Measurements from ENCODE around the gene TRMT11. TPM values are rescaled to one million over a fixed set of nuclear protein-coding genes. Genes with fewer than 3 reads are reported as not detected.

TRMT11 gene
- total RNA-seq, 2 experiments from 2014 or later: 21.6 to 22.5 TPM

DNA sequence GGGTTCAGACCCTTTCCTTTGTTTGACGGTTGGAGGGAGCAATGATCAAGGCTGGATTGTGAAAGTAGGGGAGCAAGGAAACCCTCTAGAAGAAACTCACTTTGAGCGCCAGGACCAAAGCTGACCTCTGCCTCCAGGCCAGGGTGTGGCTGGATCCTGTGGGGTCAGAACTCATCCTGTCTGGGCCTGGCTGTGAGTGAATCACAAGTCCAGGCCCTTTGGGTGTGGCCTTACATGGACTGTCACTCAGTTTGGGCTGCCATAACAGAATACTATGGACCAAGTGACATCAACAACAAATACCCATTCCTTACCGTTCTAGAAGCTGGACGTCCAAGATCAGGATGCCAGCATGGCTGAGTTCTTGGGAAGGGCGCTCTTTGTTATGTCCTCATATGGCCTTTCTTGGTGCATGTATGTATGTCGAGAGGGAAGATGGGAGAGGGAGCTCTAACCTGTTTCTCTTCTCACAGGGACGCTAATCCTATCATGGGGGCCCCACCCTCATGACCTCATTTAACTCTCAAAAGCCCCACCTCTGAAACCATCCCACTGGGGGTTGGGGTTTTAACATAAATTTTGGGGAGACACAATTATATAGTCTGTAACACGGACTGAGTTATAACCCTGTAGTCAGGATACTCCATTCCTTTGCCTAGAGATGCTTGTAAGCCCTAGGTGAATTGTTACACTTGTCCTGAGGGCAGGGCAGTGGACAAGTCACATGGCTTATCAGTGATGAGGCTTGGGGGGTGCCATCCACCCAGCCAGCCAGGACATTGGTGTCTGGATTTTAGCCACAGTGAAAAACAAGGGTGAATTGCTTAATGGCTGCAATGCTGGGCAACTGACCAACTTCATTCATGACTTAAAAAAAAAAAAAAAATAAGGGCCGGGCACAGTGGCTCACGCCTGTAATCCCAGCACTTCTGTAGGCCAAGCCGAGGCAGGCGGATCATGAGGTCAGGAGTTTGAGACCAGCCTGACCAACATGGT is 80.0 kb downstream of the TRMT11 start:
- no peak overlapping the region for H3K27ac ChIP-seq (ENCODE audit: low read depth in 1 of 2, low read length in 2 of 2)
- ATAC-seq (ENCODE audit: poor library complexity) (no peak), DNase-seq (no peak)
- ChIA-PET CTCF (no interaction called here), POLR2A (no interaction called here)
- no peak overlapping the region for H3K4me3 ChIP-seq (ENCODE audit: low read length)
- H3K36me3 Mint-ChIP-seq (ENCODE audit: low read depth): peaks cover 50% of the 10 kb centered on the region
- intact Hi-C loops (cut with DNase I, micrococcal nuclease): no loop called here
- H3K27ac Mint-ChIP-seq: no peak overlapping the region
- H3K9me3 Mint-ChIP-seq: peaks cover 2% of the 10 kb centered on the region
- H3K9me3 ChIP-seq (ENCODE audit: control insufficient read depth in 1 of 2, insufficient read depth in 1 of 2, low read length in 2 of 2): peaks cover 0 to 3% of the 10 kb centered on the region in 2 experiments
- no peaks in the 10 kb centered on the region for H3K4me1 ChIP-seq (ENCODE audit: insufficient read depth, low read length)
- H3K4me1 Mint-ChIP-seq (ENCODE audit: low read depth): no peaks in the 10 kb centered on the region
- H3K27me3 Mint-ChIP-seq: no peaks in the 10 kb centered on the region
- H3K4me3 Mint-ChIP-seq: no peak overlapping the region
- TF ChIP-seq, protein P1, sequence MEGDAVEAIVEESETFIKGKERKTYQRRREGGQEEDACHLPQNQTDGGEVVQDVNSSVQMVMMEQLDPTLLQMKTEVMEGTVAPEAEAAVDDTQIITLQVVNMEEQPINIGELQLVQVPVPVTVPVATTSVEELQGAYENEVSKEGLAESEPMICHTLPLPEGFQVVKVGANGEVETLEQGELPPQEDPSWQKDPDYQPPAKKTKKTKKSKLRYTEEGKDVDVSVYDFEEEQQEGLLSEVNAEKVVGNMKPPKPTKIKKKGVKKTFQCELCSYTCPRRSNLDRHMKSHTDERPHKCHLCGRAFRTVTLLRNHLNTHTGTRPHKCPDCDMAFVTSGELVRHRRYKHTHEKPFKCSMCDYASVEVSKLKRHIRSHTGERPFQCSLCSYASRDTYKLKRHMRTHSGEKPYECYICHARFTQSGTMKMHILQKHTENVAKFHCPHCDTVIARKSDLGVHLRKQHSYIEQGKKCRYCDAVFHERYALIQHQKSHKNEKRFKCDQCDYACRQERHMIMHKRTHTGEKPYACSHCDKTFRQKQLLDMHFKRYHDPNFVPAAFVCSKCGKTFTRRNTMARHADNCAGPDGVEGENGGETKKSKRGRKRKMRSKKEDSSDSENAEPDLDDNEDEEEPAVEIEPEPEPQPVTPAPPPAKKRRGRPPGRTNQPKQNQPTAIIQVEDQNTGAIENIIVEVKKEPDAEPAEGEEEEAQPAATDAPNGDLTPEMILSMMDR (IDR thresholded peaks at IDR 0.05): no peak
- no peaks in the 10 kb centered on the region for H3K36me3 ChIP-seq (ENCODE audit: insufficient read depth, low read length)
- H3K27me3 ChIP-seq (ENCODE audit: control insufficient read depth in 1 of 2, insufficient read depth in 2 of 2, low read length in 2 of 2): no peaks in the 10 kb centered on the region

DNA sequence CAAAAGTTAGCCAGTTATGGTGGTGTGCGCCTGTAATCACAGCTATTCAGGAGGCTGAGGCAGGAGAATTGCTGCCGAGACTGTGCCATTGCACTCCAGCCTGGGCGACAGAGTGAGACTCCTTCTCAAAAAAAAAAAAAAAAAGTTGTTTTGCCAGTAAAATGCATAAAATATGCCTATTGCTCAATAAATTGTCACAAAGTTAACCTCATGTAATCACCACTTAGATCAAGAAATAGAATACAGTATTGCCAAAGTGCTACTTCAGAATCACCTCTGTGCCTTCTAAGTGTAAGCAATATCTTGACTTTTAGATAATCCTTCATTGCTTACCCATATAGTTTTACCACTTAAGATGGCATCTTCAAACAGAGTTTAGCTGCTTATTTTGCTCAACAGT is 80.7 kb downstream of the TRMT11 start:
- Mint-ChIP-seq H3K27ac (no peak overlapping the region), H3K27me3 (no peaks in the 10 kb centered on the region), H3K9me3 (peaks cover 2% of the 10 kb centered on the region), H3K4me3 (no peak overlapping the region), H3K4me1 (ENCODE audit: low read depth) (no peaks in the 10 kb centered on the region), H3K36me3 (ENCODE audit: low read depth) (peaks cover 48% of the 10 kb centered on the region)
- Histone ChIP-seq H3K27ac (ENCODE audit: low read depth in 1 of 2, low read length in 2 of 2) (no peak overlapping the region), H3K9me3 (ENCODE audit: control insufficient read depth in 1 of 2, insufficient read depth in 1 of 2, low read length in 2 of 2) (peaks cover 0 to 3% of the 10 kb centered on the region in 2 experiments), H3K36me3 (ENCODE audit: insufficient read depth, low read length) (no peaks in the 10 kb centered on the region), H3K27me3 (ENCODE audit: control insufficient read depth in 1 of 2, insufficient read depth in 2 of 2, low read length in 2 of 2) (no peaks in the 10 kb centered on the region), H3K4me3 (ENCODE audit: low read length) (no peak overlapping the region), H3K4me1 (ENCODE audit: insufficient read depth, low read length) (no peaks in the 10 kb centered on the region)
- no peak for DNase-seq
- TF ChIP-seq, protein P1 (IDR thresholded peaks at IDR 0.05): no peak
- ATAC-seq (ENCODE audit: poor library complexity): no peak
- intact Hi-C loops (cut with DNase I, micrococcal nuclease): no loop called here
- ChIA-PET POLR2A (no interaction called here), CTCF (no interaction called here)

DNA sequence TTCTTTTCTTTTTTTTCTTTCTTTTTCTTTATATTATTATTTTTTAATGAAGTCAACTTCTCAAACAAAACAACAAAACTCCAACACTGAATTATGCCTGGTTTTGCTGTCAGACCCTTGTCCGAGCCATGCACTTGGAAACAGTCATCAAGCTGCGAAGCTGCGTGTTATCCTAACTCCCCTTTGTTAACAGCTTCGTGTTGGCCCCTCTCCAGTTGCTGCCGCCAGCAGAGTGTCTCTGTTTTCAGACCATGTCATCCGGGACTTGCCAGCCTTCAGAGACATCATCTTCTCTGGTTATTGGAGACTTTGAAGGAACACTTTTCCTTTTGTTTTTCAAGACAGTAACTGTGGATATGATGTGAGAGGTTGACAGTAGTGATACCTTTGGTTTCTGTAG is 83.1 kb downstream of the TRMT11 start:
- Mint-ChIP-seq H3K36me3 (ENCODE audit: low read depth) (peaks cover 41% of the 10 kb centered on the region), H3K4me3 (no peak overlapping the region), H3K9me3 (peaks cover 2% of the 10 kb centered on the region), H3K27ac (no peak overlapping the region), H3K4me1 (ENCODE audit: low read depth) (no peaks in the 10 kb centered on the region), H3K27me3 (no peaks in the 10 kb centered on the region)
- DNase-seq (no peak), ATAC-seq (ENCODE audit: poor library complexity) (no peak)
- no peak overlapping the region for H3K27ac ChIP-seq (ENCODE audit: low read depth in 1 of 2, low read length in 2 of 2)
- intact Hi-C loops (cut with DNase I, micrococcal nuclease): no loop called here
- no peaks in the 10 kb centered on the region for H3K27me3 ChIP-seq (ENCODE audit: control insufficient read depth in 1 of 2, insufficient read depth in 2 of 2, low read length in 2 of 2)
- CTCF ChIA-PET: no interaction called here
- no peaks in the 10 kb centered on the region for H3K4me1 ChIP-seq (ENCODE audit: insufficient read depth, low read length)
- H3K9me3 ChIP-seq (ENCODE audit: control insufficient read depth in 1 of 2, insufficient read depth in 1 of 2, low read length in 2 of 2): peaks cover 0 to 3% of the 10 kb centered on the region in 2 experiments
- H3K4me3 ChIP-seq (ENCODE audit: low read length): no peak overlapping the region
- POLR2A ChIA-PET: no interaction called here
- H3K36me3 ChIP-seq (ENCODE audit: insufficient read depth, low read length): no peaks in the 10 kb centered on the region
- TF ChIP-seq, protein P1 (IDR thresholded peaks at IDR 0.05): no peak
